HepG2 (cell line): ENCODE measurements around the gene CEP170.

Experiments
- CEBPB ChIP-seq: IDR thresholded peaks from 2 replicates; pipeline ENCODE4 v1.6.1; 2011; ENCODE audit warnings: low read depth, low read length, improper control_type of control experiment, borderline replicate concordance
- CTCF ChIP-seq: sonication (generic); formaldehyde crosslinking; IDR thresholded peaks from 2 replicates; pipeline ENCODE4 v1.5.0; 2020; ENCODE audit warnings: mild to moderate bottlenecking, missing genetic modification reagents, moderate library complexity
- GTF2F1 ChIP-seq: fragments of 150-350 bp; IDR thresholded peaks from 2 replicates; pipeline ENCODE4 v1.6.1; 2014; ENCODE audit warnings: low read length
- ZNF3 ChIP-seq: IDR thresholded peaks from 2 replicates; pipeline ENCODE4 v1.7.0; 2017; ENCODE audit warnings: inconsistent platforms
- ZNF850 ChIP-seq: sonication (generic); formaldehyde crosslinking; conservative IDR thresholded peaks from 2 replicates; pipeline ENCODE4 v1.9.0; 2021; ENCODE audit warnings: mild to moderate bottlenecking, missing genetic modification reagents

DNA sequence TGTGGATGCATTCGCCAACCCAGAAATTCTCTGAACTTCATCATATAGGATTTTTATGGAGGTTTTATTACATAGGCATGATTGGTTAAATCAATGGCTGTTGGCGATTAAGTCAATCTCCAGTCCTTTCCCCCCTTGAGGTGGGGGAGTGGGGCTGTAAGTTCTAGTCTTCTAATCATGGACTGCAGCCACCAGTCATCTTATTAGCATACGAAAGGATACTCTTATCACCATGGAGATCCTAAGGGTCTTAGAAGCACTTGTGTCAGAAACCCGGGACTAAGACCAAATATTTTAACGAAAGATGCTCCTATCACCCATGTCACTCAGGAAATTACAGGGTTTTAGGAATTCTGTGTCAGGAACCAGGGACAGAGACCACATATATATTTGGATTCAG lies 37.0 kb upstream of the CEP170 start:
- no peak for TF ChIP-seq ZNF850 (CRISPR knock-in tag)
- TF ChIP-seq GTF2F1, result no peak
- no peak for TF ChIP-seq CEBPB
- no peak for TF ChIP-seq ZNF3
- no peak for TF ChIP-seq CTCF (CRISPR knock-in tag)
